Astrocyte (in vitro differentiated cells and primary cell): ENCODE data around the gene ARPP21. TPM values are rescaled to one million over a fixed set of nuclear protein-coding genes. Genes with fewer than 3 reads are reported as not detected.

Experiments
- DNase-seq: peaks from one replicate; pipeline ENCODE4 v3.0.0-alpha.2; 2010; ENCODE audit warnings: low read depth
- FAIRE-seq: peaks from 2 replicates; lab custom pipeline; 2011; peaks lifted over from hg19 to GRCh38; lab: Jason Lieb, UNC
- H2AFZ ChIP-seq: 2 replicates; pipeline ENCODE4 v1.6.0; 2012; ENCODE audit warnings: low read depth, low read length, inconsistent platforms
- H3K27ac ChIP-seq: 2 replicates; pipeline ENCODE4 v1.5.1; 2011; ENCODE audit warnings: low read depth, low read length, inconsistent platforms
- H3K27me3 ChIP-seq: 2 replicates; pipeline ENCODE4 v1.6.0; 2011; ENCODE audit warnings: low read length, inconsistent platforms; ENCODE audit not compliant: insufficient read depth
- H3K36me3 ChIP-seq: 2 replicates; pipeline ENCODE4 v1.5.1; 2011; ENCODE audit warnings: low read length, inconsistent platforms; ENCODE audit not compliant: insufficient read depth
- H3K4me1 ChIP-seq: 2 replicates; pipeline ENCODE4 v1.5.1; 2011; ENCODE audit warnings: low read length, inconsistent platforms; ENCODE audit not compliant: insufficient read depth
- H3K4me2 ChIP-seq: 2 replicates; pipeline ENCODE4 v1.6.0; 2012; ENCODE audit warnings: low read length, inconsistent platforms
- H3K4me3 ChIP-seq: 2 replicates; pipeline ENCODE4 v1.5.1; 2011; ENCODE audit warnings: low read depth, mild to moderate bottlenecking, low read length, inconsistent platforms; ENCODE audit not compliant: insufficient read depth
- H3K79me2 ChIP-seq: 2 replicates; pipeline ENCODE4 v1.6.0; 2012; ENCODE audit warnings: mild to moderate bottlenecking, low read length, inconsistent platforms; ENCODE audit not compliant: insufficient read depth
- H3K9ac ChIP-seq: 2 replicates; pipeline ENCODE4 v1.6.0; 2012; ENCODE audit warnings: mild to moderate bottlenecking, low read length, inconsistent platforms
- H3K9me3 ChIP-seq: 2 replicates; pipeline ENCODE4 v1.5.1; 2012; ENCODE audit warnings: low read depth, mild to moderate bottlenecking, low read length, inconsistent platforms; ENCODE audit not compliant: insufficient read depth
- H4K20me1 ChIP-seq: 2 replicates; pipeline ENCODE4 v1.6.0; 2012; ENCODE audit warnings: low read length, inconsistent platforms; ENCODE audit not compliant: insufficient read depth
- H3K27ac Mint-ChIP-seq: one replicate; pipeline ENCODE4 v1.8.0; 2021; ENCODE audit warnings: mild to moderate bottlenecking, mixed read lengths; ENCODE audit not compliant: unreplicated experiment
- H3K27me3 Mint-ChIP-seq: one replicate; pipeline ENCODE4 v1.8.0; 2021; ENCODE audit warnings: low read depth, mixed read lengths; ENCODE audit not compliant: unreplicated experiment
- H3K36me3 Mint-ChIP-seq: one replicate; pipeline ENCODE4 v1.8.0; 2021; ENCODE audit warnings: low read depth, mixed read lengths; ENCODE audit not compliant: unreplicated experiment
- H3K4me1 Mint-ChIP-seq: one replicate; pipeline ENCODE4 v1.8.0; 2021; ENCODE audit warnings: low read depth, mixed read lengths; ENCODE audit not compliant: unreplicated experiment
- H3K4me3 Mint-ChIP-seq: one replicate; pipeline ENCODE4 v1.8.0; 2021; ENCODE audit warnings: mild to moderate bottlenecking, moderate library complexity, mixed read lengths; ENCODE audit not compliant: unreplicated experiment
- H3K9me3 Mint-ChIP-seq: one replicate; pipeline ENCODE4 v1.8.0; 2021; ENCODE audit warnings: mild to moderate bottlenecking, mixed read lengths; ENCODE audit not compliant: unreplicated experiment
- EZH2 ChIP-seq: IDR thresholded peaks from 2 replicates; pipeline ENCODE4 v1.6.1; 2012; ENCODE audit warnings: mild to moderate bottlenecking, low read length, inconsistent platforms; ENCODE audit not compliant: insufficient read depth
- total RNA-seq: library from RNA; stranded (reverse); gene quantifications from 2 replicates; pipeline ENCODE4 v1.2.1, GENCODE V29; 2021
- TF ChIP-seq, protein P1 (sequence below): IDR thresholded peaks from 2 replicates; pipeline ENCODE4 v1.5.1; 2011; ENCODE audit warnings: low read depth, mild to moderate bottlenecking, inconsistent platforms, low read length, moderate library complexity; ENCODE audit not compliant: insufficient read depth

ARPP21 gene
- total RNA-seq, 1 donor from 2014 or later: 0.45 TPM

DNA sequence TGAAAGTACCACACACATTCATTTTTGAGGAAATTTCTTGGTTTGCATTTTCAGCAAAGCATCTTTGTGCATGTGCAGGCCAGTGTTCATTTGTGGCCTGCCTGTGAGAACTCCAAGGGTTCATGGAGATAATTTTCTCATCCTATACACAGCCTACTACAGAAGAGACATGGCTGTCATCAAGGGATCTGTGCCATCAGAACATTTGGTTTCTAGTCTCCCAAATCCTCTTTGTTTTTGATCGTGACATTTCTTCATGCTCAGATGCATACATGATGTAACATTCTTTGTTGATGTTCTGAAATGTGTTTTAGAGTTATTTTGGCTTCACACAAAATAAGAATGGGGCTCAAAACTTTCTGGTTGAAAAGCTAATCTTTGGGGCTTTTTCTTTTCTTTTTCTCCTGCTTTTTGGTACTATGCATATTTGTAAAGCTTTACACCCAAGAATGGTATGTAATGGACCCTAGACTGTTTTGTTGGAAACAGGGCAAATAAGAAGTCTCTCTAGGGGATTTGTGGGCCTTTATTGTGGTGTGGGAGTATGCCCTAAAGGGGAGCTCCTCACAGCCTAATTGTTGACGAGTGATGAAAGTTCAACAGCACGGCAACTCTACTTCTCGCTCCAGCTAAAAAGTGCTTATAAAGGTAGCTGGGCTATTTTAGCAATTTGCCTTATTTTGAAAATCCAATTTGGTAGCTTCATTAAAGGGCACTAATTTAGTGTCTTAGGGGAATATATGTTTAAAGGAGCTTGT is 3.2 kb upstream of the ARPP21 start:
- Mint-ChIP-seq H3K4me3 (no peak overlapping the region), H3K36me3 (no peaks in the 10 kb centered on the region), H3K27me3 (peaks cover 34% of the 10 kb centered on the region), H3K4me1 (peaks cover 2% of the 10 kb centered on the region), H3K9me3 (peaks cover 4% of the 10 kb centered on the region), H3K27ac (no peak overlapping the region)
- H3K9ac ChIP-seq: no peak overlapping the region
- H3K4me1 ChIP-seq: peaks cover 12% of the 10 kb centered on the region
- H3K36me3 ChIP-seq: no peaks in the 10 kb centered on the region
- peaks cover 10% of the 10 kb centered on the region for H3K27me3 ChIP-seq
- DNase-seq (no peak), FAIRE-seq (no peak)
- H3K9me3 ChIP-seq: no peaks in the 10 kb centered on the region
- H2AFZ ChIP-seq: no peak overlapping the region
- TF ChIP-seq, protein P1, sequence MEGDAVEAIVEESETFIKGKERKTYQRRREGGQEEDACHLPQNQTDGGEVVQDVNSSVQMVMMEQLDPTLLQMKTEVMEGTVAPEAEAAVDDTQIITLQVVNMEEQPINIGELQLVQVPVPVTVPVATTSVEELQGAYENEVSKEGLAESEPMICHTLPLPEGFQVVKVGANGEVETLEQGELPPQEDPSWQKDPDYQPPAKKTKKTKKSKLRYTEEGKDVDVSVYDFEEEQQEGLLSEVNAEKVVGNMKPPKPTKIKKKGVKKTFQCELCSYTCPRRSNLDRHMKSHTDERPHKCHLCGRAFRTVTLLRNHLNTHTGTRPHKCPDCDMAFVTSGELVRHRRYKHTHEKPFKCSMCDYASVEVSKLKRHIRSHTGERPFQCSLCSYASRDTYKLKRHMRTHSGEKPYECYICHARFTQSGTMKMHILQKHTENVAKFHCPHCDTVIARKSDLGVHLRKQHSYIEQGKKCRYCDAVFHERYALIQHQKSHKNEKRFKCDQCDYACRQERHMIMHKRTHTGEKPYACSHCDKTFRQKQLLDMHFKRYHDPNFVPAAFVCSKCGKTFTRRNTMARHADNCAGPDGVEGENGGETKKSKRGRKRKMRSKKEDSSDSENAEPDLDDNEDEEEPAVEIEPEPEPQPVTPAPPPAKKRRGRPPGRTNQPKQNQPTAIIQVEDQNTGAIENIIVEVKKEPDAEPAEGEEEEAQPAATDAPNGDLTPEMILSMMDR: no peak
- TF ChIP-seq EZH2: no peak
- H4K20me1 ChIP-seq: no peaks in the 10 kb centered on the region
- H3K4me3 ChIP-seq: no peak overlapping the region
- no peaks in the 10 kb centered on the region for H3K79me2 ChIP-seq
- no peak overlapping the region for H3K27ac ChIP-seq
- H3K4me2 ChIP-seq: no peak overlapping the region

DNA sequence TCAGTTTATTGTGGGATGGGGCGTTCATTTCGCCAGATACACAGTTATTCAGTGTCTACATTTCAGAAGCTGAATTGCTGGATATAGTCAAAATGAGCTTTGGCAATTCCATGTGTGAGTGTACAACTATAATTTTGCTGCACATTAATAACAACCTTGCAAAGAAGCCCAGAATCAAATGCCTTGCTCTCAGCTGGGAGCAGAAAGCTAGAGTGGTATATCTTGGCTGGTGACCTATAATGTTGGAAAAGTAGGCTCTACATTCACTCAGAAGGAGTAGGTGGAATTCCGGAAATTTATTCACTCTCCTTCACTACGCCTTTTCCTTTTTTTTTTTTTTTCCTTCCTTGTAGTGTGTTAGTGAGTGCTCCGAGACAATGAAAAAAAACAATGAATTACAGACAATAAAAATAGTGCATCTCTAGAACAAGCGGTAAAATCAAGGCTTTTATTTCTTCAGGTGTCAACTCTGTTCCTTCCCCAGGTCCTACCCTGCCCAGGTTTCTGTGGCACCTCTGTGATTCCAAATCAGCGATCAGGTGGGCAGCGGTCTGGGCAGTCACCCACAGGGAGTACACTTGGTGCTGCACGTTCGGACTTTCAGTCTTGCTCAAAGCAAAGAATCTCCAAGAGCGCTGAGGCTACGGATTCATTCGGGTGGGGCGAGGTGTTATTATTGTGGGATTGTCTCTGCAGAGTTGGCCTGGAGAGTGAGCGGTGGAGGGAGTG is 910 bp upstream of the ARPP21 start:
- no peak overlapping the region for H3K27ac ChIP-seq
- H3K36me3 ChIP-seq: no peaks in the 10 kb centered on the region
- TF ChIP-seq, protein P1: no peak
- TF ChIP-seq EZH2: no peak
- H3K4me2 ChIP-seq: peak overlapping the region; percentile 99
- Mint-ChIP-seq H3K36me3 (no peaks in the 10 kb centered on the region), H3K4me3 (peak overlapping the region; percentile 79), H3K27ac (peak overlapping the region; percentile 76), H3K4me1 (peaks cover 2% of the 10 kb centered on the region), H3K27me3 (peaks cover 44% of the 10 kb centered on the region), H3K9me3 (peaks cover 4% of the 10 kb centered on the region)
- peak overlapping the region; percentile 69 for H3K4me3 ChIP-seq
- no peak overlapping the region for H3K9ac ChIP-seq
- no peak for DNase-seq
- H4K20me1 ChIP-seq: no peaks in the 10 kb centered on the region
- H3K27me3 ChIP-seq: peaks cover 10% of the 10 kb centered on the region
- FAIRE-seq: no peak
- H3K79me2 ChIP-seq: no peaks in the 10 kb centered on the region
- peaks cover 12% of the 10 kb centered on the region for H3K4me1 ChIP-seq
- no peak overlapping the region for H2AFZ ChIP-seq
- no peaks in the 10 kb centered on the region for H3K9me3 ChIP-seq

DNA sequence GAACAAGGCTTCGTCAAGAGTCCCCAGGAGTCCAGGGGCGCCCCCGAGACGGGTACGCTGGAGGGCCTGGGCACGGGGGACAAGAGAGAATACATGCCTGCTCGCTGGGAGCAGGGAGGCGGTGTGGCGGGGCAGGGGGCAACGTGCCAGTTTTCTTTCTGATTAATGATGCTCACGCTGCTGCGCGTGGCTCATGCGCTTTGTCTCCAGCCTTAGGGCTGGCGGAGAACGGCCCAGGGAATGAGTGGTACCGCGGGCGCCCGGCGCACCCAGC is 408 bp upstream of the ARPP21 start:
- H3K4me3 Mint-ChIP-seq: peak overlapping the region; percentile 79
- Histone ChIP-seq H2AFZ (peak overlapping the region; percentile 99), H3K27ac (no peak overlapping the region), H3K27me3 (peaks cover 10% of the 10 kb centered on the region), H3K9me3 (no peaks in the 10 kb centered on the region), H3K79me2 (no peaks in the 10 kb centered on the region), H3K4me3 (peak overlapping the region; percentile 69), H3K36me3 (no peaks in the 10 kb centered on the region), H3K4me2 (peak overlapping the region; percentile 99), H3K4me1 (peaks cover 12% of the 10 kb centered on the region), H4K20me1 (no peaks in the 10 kb centered on the region), H3K9ac (peak overlapping the region; percentile 64)
- H3K27ac Mint-ChIP-seq: no peak overlapping the region
- no peaks in the 10 kb centered on the region for H3K36me3 Mint-ChIP-seq
- peaks cover 4% of the 10 kb centered on the region for H3K9me3 Mint-ChIP-seq
- TF ChIP-seq, protein P1: no peak
- DNase-seq (no peak), FAIRE-seq (no peak)
- H3K27me3 Mint-ChIP-seq: peaks cover 44% of the 10 kb centered on the region
- H3K4me1 Mint-ChIP-seq: no peaks in the 10 kb centered on the region
